NCI-H2081 treated with DMSO at 0.1 percent for 48 hours (cell line): ENCODE results near the gene UBXN10.

Experiments
- DNase-seq: peaks from one replicate; lab custom pipeline; 2025; lab: John Stamatoyannopoulos, UW

The UBXN10 gene

GRCh38 chr1:20234788-20235535 is 49.1 kb downstream of the UBXN10 start:
- no peak for DNase-seq

- DNase-seq: no peak
Observed at GRCh38 chr1:20237646-20238045, 51.8 kb downstream of the UBXN10 start.

GRCh38 chr1:20240012-20240411 is 54.1 kb downstream of the UBXN10 start:
- no peak for DNase-seq

GRCh38 chr1:20242890-20243479 is 57.1 kb downstream of the UBXN10 start:
- no peak for DNase-seq
